HTR-8/SVneo (cell line): Measurements from ENCODE around the gene RBM15.

Experiments used
- DNase-seq: peaks from one replicate; pipeline ENCODE4 v3.0.0; 2011; ENCODE audit warnings: low spot score, mixed read lengths; ENCODE audit not compliant: insufficient read length
- FAIRE-seq: peaks from 2 replicates; lab custom pipeline; 2011; peaks lifted over from hg19 to GRCh38; lab: Jason Lieb, UNC

The RBM15 gene, protein sequence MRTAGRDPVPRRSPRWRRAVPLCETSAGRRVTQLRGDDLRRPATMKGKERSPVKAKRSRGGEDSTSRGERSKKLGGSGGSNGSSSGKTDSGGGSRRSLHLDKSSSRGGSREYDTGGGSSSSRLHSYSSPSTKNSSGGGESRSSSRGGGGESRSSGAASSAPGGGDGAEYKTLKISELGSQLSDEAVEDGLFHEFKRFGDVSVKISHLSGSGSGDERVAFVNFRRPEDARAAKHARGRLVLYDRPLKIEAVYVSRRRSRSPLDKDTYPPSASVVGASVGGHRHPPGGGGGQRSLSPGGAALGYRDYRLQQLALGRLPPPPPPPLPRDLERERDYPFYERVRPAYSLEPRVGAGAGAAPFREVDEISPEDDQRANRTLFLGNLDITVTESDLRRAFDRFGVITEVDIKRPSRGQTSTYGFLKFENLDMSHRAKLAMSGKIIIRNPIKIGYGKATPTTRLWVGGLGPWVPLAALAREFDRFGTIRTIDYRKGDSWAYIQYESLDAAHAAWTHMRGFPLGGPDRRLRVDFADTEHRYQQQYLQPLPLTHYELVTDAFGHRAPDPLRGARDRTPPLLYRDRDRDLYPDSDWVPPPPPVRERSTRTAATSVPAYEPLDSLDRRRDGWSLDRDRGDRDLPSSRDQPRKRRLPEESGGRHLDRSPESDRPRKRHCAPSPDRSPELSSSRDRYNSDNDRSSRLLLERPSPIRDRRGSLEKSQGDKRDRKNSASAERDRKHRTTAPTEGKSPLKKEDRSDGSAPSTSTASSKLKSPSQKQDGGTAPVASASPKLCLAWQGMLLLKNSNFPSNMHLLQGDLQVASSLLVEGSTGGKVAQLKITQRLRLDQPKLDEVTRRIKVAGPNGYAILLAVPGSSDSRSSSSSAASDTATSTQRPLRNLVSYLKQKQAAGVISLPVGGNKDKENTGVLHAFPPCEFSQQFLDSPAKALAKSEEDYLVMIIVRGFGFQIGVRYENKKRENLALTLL

DNA sequence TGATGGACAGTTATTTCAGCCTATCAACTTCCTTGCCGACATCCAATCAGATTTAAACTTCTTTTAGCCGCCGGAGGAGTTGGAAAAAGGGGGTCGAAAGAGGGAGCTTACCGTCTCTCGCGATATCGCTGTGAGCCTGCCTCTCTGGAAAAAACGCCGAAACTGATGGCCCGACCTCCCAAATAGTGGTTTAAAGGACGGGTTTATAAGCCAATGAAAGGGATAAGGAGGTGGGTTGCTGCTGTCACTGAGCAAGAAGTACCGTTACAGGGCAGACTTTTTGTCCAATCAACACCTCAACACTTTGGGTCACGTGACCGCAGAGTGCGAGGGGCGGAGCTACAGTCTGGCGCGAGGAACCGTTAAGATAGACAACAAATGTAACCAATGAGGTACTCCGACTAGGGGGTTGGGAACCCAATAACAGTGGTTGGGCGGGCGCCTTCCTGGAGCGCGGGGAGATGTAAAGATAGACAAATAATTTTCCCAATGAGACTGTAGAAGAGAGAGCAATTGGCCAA lies at the start of gene RBM15:
TSS of gene RBM15 (plus strand) at position 492 of the 521 bp plus-strand sequence. CDS start at position 521, 29 bp downstream.
- DNase-seq: peak; percentile 91
- FAIRE-seq: peak; percentile 49

DNA sequence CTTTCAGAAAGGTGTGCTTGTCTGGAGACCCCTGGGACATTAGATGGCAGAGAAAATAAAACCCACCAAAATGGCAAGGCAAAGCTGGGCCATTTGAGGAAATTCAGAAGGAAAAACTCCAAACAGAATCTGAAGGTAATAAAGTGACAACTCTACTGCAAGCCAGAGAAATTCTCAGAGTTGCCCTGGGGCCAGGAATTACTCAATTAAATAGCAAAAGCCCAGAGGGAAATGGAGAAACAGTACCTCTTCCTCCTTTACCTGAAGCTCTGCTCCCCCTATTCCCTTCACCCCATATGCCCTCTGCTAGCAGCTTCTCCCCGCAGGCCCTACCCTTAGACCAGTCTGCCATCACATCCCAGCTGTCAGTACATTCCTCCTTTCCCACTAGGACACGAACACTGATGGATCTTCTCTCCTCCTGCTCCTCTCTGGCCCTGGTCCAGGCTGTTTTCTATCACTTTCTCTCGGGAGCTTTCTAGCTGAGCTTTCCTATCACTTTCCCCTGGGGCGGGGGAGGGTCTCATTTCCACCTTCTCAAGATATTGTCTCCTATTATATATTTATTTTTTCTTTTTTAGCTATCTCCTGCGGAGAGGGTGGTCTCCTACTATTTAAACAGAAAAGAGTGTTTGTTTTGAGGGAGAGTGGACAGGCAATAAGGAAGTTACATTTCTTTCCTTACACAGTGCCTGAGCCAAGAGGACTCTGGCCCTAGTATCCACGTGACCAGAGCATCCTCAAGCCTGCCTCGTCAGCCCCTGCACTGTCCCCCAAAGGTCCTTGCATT lies 47.7 kb upstream of the RBM15 start:
- no peak for DNase-seq
- no peak for FAIRE-seq

DNA sequence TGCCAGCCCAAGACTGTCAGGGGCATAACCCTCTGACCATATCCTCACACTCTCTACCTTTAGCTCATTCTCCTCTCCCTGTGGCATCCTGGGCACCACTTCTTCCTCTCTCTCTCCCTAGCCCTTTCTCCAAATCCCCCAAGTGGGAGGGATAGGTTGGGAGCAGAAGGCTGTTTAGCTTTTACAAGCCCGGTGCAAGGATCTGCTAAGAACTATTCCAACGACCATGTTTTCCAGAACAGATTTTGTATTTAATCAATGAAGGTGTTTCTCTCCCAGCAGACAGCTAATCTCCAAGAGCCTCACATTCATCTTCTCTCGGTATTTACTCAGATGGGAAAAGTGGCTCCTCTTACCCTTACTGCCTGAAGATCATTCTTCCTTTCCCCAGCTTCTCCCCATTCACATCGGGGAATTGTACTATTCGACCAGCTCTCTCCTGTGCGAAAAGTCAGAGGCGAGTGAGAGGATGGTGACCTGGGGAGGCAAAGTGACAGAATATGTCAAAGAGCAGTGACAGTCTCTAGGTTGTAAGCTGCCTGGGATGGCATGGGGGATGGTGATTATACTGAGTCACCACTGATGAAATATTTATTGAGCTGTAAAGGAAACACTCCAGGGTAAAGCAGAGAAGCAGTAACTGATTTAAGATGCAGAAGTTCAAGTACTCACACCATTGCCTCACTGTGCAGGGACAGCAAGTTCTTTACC lies 47.0 kb upstream of the RBM15 start:
- FAIRE-seq (no peak), DNase-seq (peak; percentile 32)

DNA sequence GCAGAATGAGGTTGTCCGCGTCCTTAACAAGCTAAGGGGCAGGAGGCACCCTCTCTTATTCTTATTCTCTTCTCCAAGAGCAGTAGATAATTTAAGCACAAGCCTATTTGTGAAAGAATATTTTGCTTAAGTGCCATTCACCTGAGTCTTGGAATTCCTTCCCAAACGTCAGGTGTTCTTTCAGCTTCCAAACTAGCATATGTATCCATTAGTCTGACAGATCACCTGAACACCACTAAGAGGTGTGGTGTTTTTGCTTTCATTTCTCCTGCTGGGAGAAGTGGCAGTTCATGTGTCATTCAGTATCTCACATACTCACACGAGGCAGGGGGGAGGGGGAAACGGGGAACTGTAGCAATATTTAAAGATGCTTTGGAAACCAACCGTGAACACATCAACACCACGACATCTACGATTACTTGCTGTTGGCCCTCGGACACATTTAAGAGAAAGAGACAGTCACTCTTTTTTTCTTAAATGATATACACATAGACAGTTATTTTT lies 45.5 kb upstream of the RBM15 start:
- FAIRE-seq: no peak

DNA sequence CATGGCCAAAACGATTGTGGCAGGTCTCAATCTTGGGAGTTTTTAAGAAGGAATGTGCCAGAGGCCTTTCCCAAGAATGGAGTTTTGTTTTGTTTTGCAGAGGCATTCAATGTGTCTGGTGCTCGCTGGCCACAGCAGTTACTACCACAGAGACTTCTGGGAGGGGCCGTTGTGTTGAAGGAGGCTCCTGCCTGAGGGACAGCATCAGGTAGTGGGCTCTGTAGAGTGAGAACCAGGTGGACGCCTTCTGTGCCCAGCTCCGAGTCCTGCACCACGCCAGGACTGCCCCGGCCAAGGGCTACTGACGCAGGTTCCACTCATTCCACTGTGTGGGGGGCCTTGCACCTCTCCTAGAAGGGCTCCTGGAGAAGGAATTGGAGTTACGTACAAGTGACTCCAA lies 44.9 kb upstream of the RBM15 start:
- FAIRE-seq (no peak), DNase-seq (no peak)

More for the DNA sequence above, 45.5 kb upstream of the RBM15 start:
- no peak for DNase-seq

DNA sequence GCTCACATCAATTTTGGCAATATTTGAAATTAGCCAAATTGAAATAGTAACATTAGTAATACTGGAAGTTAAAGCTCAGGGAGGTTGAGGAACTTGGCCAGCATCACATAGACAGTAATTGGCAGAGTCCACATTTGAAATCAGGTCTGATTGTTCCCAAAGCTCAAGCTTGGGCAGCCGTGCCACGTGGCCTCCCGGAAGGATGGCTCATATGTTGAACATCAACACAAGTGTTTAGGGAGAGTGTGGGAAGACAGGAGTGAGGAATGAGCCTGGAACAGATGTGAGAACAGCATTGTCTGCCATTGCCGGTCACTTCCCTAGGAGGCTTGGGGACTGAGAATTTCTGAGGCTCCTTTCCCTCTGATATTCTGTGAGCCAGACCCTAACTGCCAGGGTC lies 40.2 kb upstream of the RBM15 start:
- FAIRE-seq: no peak
- no peak for DNase-seq

DNA sequence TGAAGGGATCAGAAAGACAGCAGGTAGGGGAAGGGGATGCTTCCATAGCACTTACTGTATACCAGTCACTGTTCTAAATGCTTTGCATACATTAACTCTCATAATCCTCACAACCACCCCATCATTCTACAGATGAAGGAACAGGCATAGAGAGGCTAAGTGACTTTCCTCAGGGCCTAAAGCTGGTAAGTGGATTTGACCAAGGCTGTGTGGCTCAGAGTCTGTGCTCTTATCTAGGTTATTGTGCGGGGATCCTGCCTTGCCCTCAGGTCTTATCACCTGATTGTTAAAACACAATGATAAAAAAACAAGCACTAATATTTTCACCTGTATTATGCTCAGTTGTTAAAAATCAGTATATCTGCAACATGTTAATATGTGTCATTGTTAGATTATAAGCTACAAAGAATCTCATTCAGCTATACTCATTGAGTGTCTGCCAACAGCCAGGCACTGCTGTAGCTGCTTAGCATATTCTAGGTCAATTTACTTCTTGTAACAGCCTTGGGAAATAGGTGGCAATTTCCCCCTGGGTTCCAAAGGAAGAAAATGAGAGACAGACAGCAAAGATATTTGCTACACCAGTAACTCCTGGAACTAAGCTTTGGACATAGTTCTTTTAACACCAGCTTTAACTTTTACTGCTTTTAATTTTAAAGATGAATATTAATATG lies 38.6 kb upstream of the RBM15 start:
- no peak for DNase-seq
- FAIRE-seq: no peak

DNA sequence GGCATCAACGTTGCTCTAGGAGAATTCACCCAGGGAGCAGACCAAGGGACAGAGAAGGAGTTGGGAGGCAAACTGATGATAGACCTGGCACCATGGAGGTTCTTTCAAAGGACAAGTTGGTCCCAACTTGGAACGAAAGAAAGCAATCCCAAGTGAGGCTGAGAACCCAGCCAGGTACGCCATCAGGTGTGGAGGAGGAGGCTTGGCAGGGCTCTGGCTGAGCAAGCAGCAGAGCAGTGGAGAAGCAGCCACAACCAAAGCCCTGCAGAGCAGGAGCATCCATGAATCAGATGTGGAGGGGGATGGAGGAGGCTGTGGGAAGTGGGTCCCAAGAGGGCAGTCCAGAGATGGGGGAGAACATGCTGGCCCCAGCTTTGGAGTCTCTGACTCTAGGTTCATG lies 36.3 kb upstream of the RBM15 start:
- FAIRE-seq: no peak
- DNase-seq: no peak

DNA sequence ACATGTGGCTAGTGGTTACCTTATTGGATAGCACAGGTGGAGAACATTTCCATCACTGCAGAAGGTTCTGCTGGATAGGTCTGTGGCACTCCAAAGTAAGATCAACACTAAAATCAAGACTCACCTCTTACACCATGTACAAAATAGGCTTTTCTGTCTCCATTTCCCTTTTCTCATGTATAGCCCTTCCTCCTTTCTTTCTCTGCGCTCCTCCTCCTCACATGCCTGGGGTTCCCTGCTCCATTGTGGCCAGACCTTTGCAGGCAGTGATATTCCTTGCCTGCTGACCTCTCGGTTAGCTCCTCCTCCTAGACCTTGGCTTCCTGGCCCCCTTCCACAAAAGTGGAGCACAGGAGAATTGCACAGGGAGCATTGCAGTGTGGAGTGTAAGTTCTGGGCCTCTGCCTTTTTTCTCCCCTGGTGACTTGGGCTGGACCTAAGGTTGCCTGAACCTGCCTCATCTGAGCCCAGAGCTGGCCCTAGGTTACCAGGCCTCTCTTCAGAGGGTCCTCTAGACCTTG lies 33.2 kb upstream of the RBM15 start:
- FAIRE-seq (no peak), DNase-seq (no peak)

DNA sequence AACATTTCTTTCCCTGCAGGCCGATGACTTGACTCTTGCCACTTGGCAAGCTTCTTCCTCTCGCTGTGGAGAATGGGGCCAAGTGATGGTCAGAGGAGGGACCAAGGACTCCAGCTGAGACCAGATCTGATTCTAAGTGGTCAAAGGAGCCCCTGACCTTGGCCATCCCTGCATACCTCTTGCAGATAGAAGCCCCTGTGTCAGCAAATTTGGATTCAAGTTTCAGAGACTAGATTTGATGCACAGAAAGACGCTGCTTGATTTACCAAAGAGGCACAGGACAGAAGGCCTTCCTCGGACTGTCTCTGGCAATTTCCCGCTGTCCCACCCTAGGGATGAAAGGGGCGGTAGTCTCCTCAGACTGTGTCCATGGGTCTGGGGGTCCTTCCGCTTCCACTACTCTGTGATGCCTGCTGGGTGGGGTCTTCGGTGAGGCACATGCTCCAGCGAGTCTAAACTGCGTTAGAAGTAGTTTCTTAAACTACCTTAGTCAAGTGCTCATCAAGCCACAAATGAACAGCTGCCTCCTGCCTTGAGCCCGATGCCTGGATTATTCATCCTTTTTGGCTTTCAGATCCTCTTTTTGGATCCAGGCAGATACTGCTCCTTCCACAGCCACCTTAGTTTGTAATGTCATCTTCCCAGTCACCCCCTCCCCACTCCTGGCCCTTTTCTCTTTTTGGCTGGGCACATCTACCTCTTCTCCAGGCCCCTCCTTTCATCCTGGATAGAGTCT lies 31.8 kb upstream of the RBM15 start:
- FAIRE-seq (no peak), DNase-seq (no peak)

DNA sequence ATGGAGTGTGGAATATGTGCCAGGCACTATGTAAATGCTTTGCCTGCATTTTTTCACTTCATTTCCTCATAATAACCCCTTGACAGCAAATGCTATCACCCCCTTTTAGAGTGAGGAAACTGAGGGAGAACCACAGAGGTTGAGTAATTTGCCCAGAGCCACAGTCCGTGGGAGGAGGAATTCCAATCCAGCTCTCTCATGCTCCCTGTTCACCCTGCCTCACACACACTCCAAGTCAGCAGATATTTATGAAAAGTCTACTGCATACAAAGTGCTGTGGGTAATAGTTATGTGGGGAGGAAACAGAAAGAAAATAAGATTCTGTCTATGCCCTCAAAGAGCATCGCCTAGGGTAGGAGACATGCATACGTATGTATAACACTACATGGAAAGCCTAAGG lies 30.9 kb upstream of the RBM15 start:
- DNase-seq: no peak
- FAIRE-seq: no peak

DNA sequence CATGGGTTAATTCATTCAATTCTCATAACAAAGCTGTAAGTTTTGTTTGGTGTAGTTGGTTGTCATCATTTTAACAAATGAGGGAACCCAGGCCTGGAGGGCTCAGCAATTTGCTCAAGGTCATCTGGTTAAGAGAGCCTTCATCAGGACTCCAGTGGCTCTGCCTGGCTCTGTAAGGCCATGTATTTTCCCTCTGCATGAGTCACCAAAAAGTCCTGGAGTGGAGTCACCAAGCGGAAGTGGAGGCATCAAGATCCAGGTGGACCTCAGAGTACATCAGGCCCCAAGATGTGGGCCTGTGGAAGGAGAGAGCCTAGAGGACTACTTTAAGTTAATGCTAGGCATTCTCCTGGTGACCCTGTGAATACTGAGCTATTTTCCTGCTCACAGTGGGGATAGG lies 30.0 kb upstream of the RBM15 start:
- DNase-seq (no peak), FAIRE-seq (no peak)

DNA sequence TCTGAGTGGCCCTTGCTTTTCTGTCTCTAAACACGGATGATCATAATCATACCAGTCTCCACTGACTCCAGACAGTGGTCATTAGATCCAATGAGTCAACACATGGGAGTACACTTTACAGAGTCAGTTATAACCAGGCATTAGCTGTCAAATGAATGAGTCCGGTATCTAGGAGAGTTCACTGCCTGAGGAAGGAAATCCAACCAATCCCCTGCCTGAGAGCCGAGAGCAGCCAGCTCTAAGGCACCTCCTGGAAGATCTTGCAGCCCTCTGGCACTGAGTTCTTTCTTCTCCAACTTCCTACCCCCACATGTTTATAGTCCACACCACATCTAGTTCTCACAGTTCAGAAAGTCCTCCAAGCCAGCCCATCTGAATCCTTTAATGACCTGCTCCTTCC lies 29.4 kb upstream of the RBM15 start:
- no peak for DNase-seq
- no peak for FAIRE-seq

DNA sequence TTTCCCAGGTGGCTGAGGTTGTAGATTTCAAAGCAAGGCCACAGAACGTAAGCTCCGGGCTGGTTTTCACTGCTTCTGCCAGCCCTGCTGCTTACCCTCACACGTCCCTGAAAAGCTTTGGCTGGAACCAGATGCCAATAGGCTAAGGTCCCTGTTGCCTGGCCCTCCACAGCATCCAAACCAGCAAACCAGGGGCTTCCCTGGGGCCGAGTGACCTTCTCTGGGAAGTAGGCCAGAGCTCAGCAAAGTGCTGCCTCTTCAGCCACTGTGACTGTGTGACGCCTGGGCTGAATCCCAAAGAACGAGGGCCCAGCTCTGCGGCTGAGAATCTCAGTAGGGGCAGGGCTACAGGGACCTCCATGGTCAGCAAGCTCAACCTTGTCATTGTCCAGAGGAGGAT lies 28.9 kb upstream of the RBM15 start:
- no peak for FAIRE-seq
- no peak for DNase-seq

DNA sequence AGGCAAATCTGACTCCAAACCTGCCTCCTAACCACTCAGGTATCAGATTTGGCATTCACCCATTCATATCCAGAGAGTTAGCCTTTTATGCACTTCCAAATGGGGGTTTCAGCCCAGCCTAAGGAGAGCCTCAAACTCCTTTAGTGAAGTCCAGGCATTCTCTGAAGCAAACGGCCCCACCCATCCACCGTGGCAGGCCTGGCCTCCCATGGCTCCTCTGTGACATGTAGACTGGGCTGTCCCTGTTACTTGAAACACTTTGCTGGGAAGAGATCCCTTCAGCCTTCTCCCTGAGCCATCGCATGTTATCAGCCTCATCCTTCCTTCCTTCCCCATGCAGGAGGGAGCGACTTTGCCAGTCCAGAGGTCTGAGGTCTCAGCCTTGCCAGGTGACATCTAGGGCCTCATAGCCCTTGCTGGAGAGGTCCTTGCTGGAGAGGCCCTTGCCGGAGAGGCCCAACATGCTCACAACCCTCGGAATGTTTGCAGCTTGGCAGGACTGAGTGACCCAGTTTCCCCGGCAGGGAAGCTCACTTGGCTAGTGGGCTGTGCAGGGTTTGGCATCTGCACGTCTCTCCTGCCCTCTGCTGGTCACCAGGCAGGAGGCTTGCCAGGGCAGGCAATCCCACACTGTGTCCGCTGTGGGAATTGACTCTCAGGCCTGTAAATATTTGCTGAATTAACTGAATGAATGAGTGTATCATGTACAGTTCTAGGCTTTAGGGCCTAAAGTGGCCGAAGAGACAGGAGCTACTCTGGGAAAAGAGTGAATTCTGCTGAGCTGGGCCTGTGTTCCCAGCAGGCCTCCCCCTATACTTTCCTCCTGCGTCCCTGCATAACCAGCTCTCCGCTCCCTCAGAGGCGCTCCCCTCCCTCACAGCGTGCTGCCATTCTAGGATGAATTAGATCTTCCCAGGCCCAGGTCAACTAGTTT lies 26.7 kb upstream of the RBM15 start:
- FAIRE-seq (no peak), DNase-seq (peak; percentile 54)

DNA sequence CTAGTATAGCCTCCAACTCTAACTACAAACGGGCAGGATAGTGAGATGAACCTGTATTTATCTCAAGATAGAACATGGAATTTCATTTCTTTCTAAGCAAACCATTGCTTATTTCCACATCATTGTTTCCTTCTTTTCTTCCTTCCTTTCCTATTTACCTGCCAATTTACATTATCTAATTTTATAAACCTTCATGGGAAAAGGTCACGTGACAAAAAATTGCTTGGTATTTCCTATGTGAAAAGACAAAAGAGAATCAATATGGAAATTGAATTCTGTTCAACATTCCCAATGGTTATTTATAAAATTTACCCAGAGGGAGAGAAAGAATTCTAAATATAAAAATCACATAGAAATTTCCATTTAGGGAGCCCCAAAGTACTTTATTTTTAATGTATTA lies 22.4 kb upstream of the RBM15 start:
- DNase-seq: no peak
- FAIRE-seq: no peak

DNA sequence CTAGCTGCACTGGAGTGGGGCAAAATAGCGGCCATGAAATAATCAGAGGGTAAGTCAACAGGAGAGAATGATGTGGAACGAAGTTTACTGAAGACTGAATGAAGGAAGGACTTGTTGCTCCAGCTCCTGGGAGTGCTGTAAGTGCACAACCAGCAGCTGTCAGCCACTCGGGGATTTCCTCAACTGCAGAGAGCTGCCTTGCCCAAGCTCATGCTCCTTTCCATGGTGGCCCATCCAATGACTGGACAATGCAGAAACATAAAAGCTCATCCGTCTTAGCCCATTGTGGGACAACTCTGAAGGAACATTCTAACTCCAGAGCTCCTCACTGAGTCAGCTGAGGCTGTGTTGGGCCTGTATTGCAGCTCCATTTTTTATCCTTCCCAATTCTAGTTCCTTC lies 21.1 kb upstream of the RBM15 start:
- FAIRE-seq (no peak), DNase-seq (no peak)
